IPS-18a (cell line): ENCODE results near the gene APOL6.
"Not testable (repeated sequence)": the region's sequence is repeated elsewhere in the genome, so short reads cannot be mapped to it uniquely, and the experiment has no call there.

Source experiments
- H3K27ac ChIP-seq: one replicate; pipeline ENCODE4 v1.5.1; 2013; ENCODE audit warnings: low read length
- H3K27me3 ChIP-seq: one replicate; pipeline ENCODE4 v1.6.1; 2013; ENCODE audit warnings: mild to moderate bottlenecking, low read length; ENCODE audit not compliant: control insufficient read depth, insufficient read depth
- H3K36me3 ChIP-seq: one replicate; pipeline ENCODE4 v1.6.1; 2013; ENCODE audit warnings: low read depth, low read length; ENCODE audit not compliant: control insufficient read depth
- H3K4me1 ChIP-seq: one replicate; pipeline ENCODE4 v1.6.1; 2013; ENCODE audit warnings: low read depth, low read length; ENCODE audit not compliant: control insufficient read depth
- H3K4me3 ChIP-seq: one replicate; pipeline ENCODE4 v1.5.1; 2013; ENCODE audit warnings: low read length
- H3K9ac ChIP-seq: one replicate; pipeline ENCODE4 v1.6.1; 2013; ENCODE audit warnings: mild to moderate bottlenecking, low read length, moderate library complexity
- H3K9me3 ChIP-seq: one replicate; pipeline ENCODE4 v1.6.1; 2013; ENCODE audit warnings: low read depth, low read length; ENCODE audit not compliant: control insufficient read depth

Gene APOL6

GRCh38 chr22:35685731-35686130, 37.5 kb downstream of the APOL6 start:
- Histone ChIP-seq H3K27me3 (no peaks in the 10 kb centered on the region), H3K9me3 (peaks cover 8% of the 10 kb centered on the region), H3K9ac (no peak overlapping the region), H3K36me3 (no peaks in the 10 kb centered on the region), H3K27ac (no peak overlapping the region), H3K4me3 (no peak overlapping the region), H3K4me1 (no peaks in the 10 kb centered on the region)

- H3K9ac ChIP-seq, result no peak overlapping the region
- no peaks in the 10 kb centered on the region for H3K4me1 ChIP-seq
- no peak overlapping the region for H3K27ac ChIP-seq
Measured at GRCh38 chr22:35686298-35686697, 38.1 kb downstream of the APOL6 start.

GRCh38 chr22:35687461-35687860, 39.2 kb downstream of the APOL6 start:
- no peak overlapping the region for H3K27ac ChIP-seq
- no peak overlapping the region for H3K9ac ChIP-seq
- no peaks in the 10 kb centered on the region for H3K9me3 ChIP-seq
- no peaks in the 10 kb centered on the region for H3K27me3 ChIP-seq
- H3K36me3 ChIP-seq, result no peaks in the 10 kb centered on the region
- no peaks in the 10 kb centered on the region for H3K4me1 ChIP-seq
- H3K4me3 ChIP-seq, result no peak overlapping the region

More at GRCh38 chr22:35686298-35686697, 38.1 kb downstream of the APOL6 start:
- Histone ChIP-seq H3K27me3 (no peaks in the 10 kb centered on the region), H3K36me3 (no peaks in the 10 kb centered on the region), H3K4me3 (no peak overlapping the region), H3K9me3 (peaks cover 5% of the 10 kb centered on the region)

- H3K36me3 ChIP-seq, result no peaks in the 10 kb centered on the region
Measured at GRCh38 chr22:35688913-35689675, 40.8 kb downstream of the APOL6 start.

DNA sequence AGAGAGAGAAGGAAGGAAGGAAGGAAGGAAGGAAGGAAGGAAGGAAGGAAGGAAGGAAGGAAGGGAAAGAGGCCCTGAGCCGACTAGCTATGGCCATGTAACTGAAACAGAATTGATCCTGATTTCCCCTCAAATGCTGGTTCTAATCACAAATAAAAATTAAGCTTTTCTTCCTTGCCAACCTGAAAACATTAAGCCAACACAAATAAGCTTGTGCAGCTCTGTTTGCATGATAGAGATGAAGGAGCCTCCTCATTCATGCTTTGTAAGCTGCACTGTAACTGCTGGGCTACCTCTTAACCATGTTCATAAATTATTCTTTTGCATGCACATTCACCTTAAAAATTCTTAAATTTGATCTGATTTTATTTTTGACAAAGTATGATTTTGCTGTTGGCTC, 41.8 kb downstream of the APOL6 start:
- H3K27ac ChIP-seq, result no peak overlapping the region
- H3K9ac ChIP-seq, result no peak overlapping the region

More at GRCh38 chr22:35688913-35689675, 40.8 kb downstream of the APOL6 start:
- H3K27ac ChIP-seq, result no peak overlapping the region
- H3K9ac ChIP-seq, result no peak overlapping the region
- no peaks in the 10 kb centered on the region for H3K4me1 ChIP-seq
- H3K9me3 ChIP-seq, result no peaks in the 10 kb centered on the region
- H3K27me3 ChIP-seq, result no peaks in the 10 kb centered on the region
- no peak overlapping the region for H3K4me3 ChIP-seq

GRCh38 chr22:35695202-35695601, 47.0 kb downstream of the APOL6 start:
- no peaks in the 10 kb centered on the region for H3K4me1 ChIP-seq
- H3K9me3 ChIP-seq, result no peaks in the 10 kb centered on the region
- H3K36me3 ChIP-seq, result no peaks in the 10 kb centered on the region
- H3K27me3 ChIP-seq, result no peaks in the 10 kb centered on the region
- no peak overlapping the region for H3K9ac ChIP-seq
- no peak overlapping the region for H3K27ac ChIP-seq
- H3K4me3 ChIP-seq, result no peak overlapping the region

More for the DNA sequence above, 41.8 kb downstream of the APOL6 start:
- Histone ChIP-seq H3K4me1 (no peaks in the 10 kb centered on the region), H3K27me3 (no peaks in the 10 kb centered on the region), H3K4me3 (no peak overlapping the region), H3K9me3 (no peaks in the 10 kb centered on the region), H3K36me3 (no peaks in the 10 kb centered on the region)

- H3K4me3 ChIP-seq, result no peak overlapping the region
- no peak overlapping the region for H3K9ac ChIP-seq
- H3K27ac ChIP-seq, result no peak overlapping the region
- no peaks in the 10 kb centered on the region for H3K27me3 ChIP-seq
- H3K9me3 ChIP-seq, result no peaks in the 10 kb centered on the region
- no peaks in the 10 kb centered on the region for H3K36me3 ChIP-seq
- H3K4me1 ChIP-seq, result no peaks in the 10 kb centered on the region
Measured at GRCh38 chr22:35697142-35697541, 48.9 kb downstream of the APOL6 start.

DNA sequence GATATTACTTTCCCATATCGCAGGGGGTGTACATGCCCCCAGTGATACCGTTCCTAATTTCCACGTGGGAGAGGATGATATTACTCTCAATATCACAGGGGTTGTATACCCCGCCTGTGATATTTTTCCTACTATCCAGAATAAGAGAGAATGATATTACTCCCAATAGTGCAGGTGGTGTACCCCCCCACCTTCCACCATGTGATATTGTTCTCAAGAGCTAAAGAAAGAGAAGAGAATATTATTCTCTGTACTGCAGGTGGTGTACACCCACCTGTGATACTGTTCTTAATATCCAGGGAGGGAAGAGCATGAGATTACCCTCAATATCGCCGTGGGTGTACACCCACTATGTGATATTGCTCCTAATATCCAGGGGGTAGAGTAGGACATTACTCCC, 51.6 kb downstream of the APOL6 start:
- H3K27me3 ChIP-seq, H3K9me3 ChIP-seq, H3K4me1 ChIP-seq, H3K4me3 ChIP-seq, H3K9ac ChIP-seq, H3K27ac ChIP-seq, H3K36me3 ChIP-seq: not testable (repeated sequence)

- no peaks in the 10 kb centered on the region for H3K27me3 ChIP-seq
- no peaks in the 10 kb centered on the region for H3K9me3 ChIP-seq
- H3K36me3 ChIP-seq, result no peaks in the 10 kb centered on the region
- H3K9ac ChIP-seq, result no peak overlapping the region
- H3K4me1 ChIP-seq, result no peaks in the 10 kb centered on the region
- H3K27ac ChIP-seq, result no peak overlapping the region
- no peak overlapping the region for H3K4me3 ChIP-seq
Measured at GRCh38 chr22:35703861-35704584, 55.8 kb downstream of the APOL6 start.

DNA sequence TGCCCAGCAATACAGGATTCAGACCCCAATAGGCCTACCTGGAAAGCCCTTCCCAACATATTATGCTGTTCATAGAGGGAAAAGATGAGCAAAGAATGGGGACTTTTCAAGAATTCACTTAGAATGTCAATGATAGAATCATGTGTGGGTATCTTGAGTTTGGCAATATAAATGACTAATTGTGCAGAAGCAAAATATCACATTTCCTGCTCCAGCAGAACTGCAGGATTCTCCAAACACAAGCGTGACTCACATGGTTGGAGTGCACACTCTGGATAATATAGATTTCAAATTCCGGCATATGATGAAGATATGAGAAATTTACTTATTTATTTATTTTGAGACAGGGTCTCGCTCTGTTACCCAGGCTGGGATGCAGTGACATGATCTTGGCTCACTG, 56.9 kb downstream of the APOL6 start:
- no peaks in the 10 kb centered on the region for H3K9me3 ChIP-seq
- H3K36me3 ChIP-seq, result no peaks in the 10 kb centered on the region
- H3K27ac ChIP-seq, result no peak overlapping the region
- no peak overlapping the region for H3K4me3 ChIP-seq
- H3K9ac ChIP-seq, result no peak overlapping the region
- no peaks in the 10 kb centered on the region for H3K4me1 ChIP-seq
- no peaks in the 10 kb centered on the region for H3K27me3 ChIP-seq

DNA sequence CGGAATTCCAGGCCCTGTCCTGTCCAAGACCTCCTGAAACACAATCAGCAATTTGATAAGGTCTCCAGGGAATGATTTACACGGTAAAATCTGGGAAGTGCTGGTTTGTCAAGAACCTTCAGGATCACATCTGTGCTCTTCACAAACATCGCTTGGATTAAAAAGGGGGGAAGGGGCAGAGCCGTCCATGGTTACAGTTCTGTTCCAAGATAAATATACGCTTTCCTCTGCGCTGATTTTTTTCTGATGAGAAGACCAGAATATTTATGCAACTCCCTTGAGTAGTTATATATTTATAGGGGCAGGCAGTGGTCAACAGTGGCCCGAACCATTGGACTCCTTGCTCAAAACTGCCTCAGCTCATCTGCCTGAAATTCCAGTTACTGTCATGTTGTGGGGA, 60.2 kb downstream of the APOL6 start:
- H3K27me3 ChIP-seq, result no peaks in the 10 kb centered on the region
- H3K9me3 ChIP-seq, result no peaks in the 10 kb centered on the region
- no peaks in the 10 kb centered on the region for H3K36me3 ChIP-seq
- no peaks in the 10 kb centered on the region for H3K4me1 ChIP-seq
- no peak overlapping the region for H3K9ac ChIP-seq
- H3K4me3 ChIP-seq, result no peak overlapping the region
- no peak overlapping the region for H3K27ac ChIP-seq

- no peaks in the 10 kb centered on the region for H3K36me3 ChIP-seq
- no peaks in the 10 kb centered on the region for H3K9me3 ChIP-seq
- H3K4me1 ChIP-seq, result no peaks in the 10 kb centered on the region
- H3K27me3 ChIP-seq, result no peaks in the 10 kb centered on the region
- no peak overlapping the region for H3K9ac ChIP-seq
- no peak overlapping the region for H3K27ac ChIP-seq
- H3K4me3 ChIP-seq, result no peak overlapping the region
Measured at GRCh38 chr22:35708917-35709316, 60.7 kb downstream of the APOL6 start.
